Measurements from ENCODE around the gene ZBTB7C. TPM values are rescaled to one million over a fixed set of nuclear protein-coding genes. Genes with fewer than 3 reads are reported as not detected.

ZBTB7C gene
- total RNA-seq, 2 experiments from 2014 or later, result not detected

- ChIA-PET CTCF (ENCODE audit: unreplicated experiment) (no interaction called here), POLR2A (interaction anchor here (0.6 kb wide), 1 partner anchor 166 kb away, joined by 3 read pairs; no protein-coding TSS in a partner anchor)
- no TSS peak for BruUV-seq (replicated peaks)
- Histone ChIP-seq H3K4me2 (ENCODE audit: low read length) (no peak overlapping the region), H3K27ac (ENCODE audit: low read depth, low read length, poor library complexity, severe bottlenecking) (no peak overlapping the region), H3K9me3 (ENCODE audit: low read length) (no peaks in the 10 kb centered on the region), H3K36me3 (ENCODE audit: insufficient read depth, low read length) (no peaks in the 10 kb centered on the region), H4K20me1 (ENCODE audit: insufficient read depth, low read length) (no peaks in the 10 kb centered on the region), H3K9me2 (ENCODE audit: insufficient read depth, low read length) (no peaks in the 10 kb centered on the region), H2AFZ (ENCODE audit: low read length) (no peak overlapping the region), H3K4me3 (ENCODE audit: low read depth, low read length, poor library complexity, severe bottlenecking) (no peak overlapping the region), H3K4me1 (ENCODE audit: insufficient read depth, low read length, poor library complexity, severe bottlenecking) (no peaks in the 10 kb centered on the region), H3K79me2 (ENCODE audit: insufficient read depth, low read depth, low read length) (no peaks in the 10 kb centered on the region)
- intact Hi-C loops (cut with micrococcal nuclease; ENCODE audit: unreplicated experiment), result no loop called here
- no peak for DNase-seq (ENCODE audit: low spot score)
- no peak for TF ChIP-seq EZH2phosphoT487 (IDR thresholded peaks at IDR 0.05; ENCODE audit: borderline replicate concordance, low read depth, low read length)
Observed at GRCh38 chr18:48032876-48033789, 376.1 kb downstream of the ZBTB7C start.

DNA sequence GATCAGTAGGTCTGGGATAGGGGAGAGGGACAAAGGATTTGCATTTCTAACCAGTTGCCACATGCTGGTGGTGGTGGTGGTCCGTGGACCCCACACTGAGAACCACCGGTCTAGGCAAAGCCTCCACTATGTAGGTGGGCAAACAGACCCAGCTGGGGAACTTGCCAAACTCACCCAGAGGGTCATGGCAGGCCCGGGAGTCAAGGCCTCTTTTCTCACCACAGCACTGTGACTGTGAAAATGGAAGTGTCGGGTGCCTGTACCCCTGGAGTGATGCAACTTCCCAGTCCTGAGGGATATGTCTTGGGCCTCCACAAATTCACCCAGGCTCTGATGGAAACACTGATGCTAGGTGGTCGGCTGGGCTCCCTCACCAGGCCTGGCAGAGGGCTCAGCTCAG lies 377.5 kb downstream of the ZBTB7C start:
- Histone ChIP-seq H3K36me3 (ENCODE audit: insufficient read depth, low read length) (no peaks in the 10 kb centered on the region), H4K20me1 (ENCODE audit: insufficient read depth, low read length) (no peaks in the 10 kb centered on the region), H3K27ac (ENCODE audit: low read depth, low read length, poor library complexity, severe bottlenecking) (no peak overlapping the region), H3K4me2 (ENCODE audit: low read length) (no peak overlapping the region), H3K9me2 (ENCODE audit: insufficient read depth, low read length) (no peaks in the 10 kb centered on the region), H3K4me1 (ENCODE audit: insufficient read depth, low read length, poor library complexity, severe bottlenecking) (no peaks in the 10 kb centered on the region), H3K4me3 (ENCODE audit: low read depth, low read length, poor library complexity, severe bottlenecking) (no peak overlapping the region), H3K79me2 (ENCODE audit: insufficient read depth, low read depth, low read length) (no peaks in the 10 kb centered on the region), H2AFZ (ENCODE audit: low read length) (no peak overlapping the region), H3K9me3 (ENCODE audit: low read length) (no peaks in the 10 kb centered on the region)
- intact Hi-C loops (cut with micrococcal nuclease; ENCODE audit: unreplicated experiment), result no loop called here
- ChIA-PET CTCF (ENCODE audit: unreplicated experiment) (no interaction called here), POLR2A (no interaction called here)
- no peak for TF ChIP-seq EZH2phosphoT487 (IDR thresholded peaks at IDR 0.05; ENCODE audit: borderline replicate concordance, low read depth, low read length)
- TF ChIP-seq CTCF (conservative IDR thresholded peaks at IDR 0.05; ENCODE audit: low read length), result no peak
- no TSS peak for BruUV-seq (replicated peaks)
- no peak for DNase-seq (ENCODE audit: low spot score)

- no TSS peak for BruUV-seq (replicated peaks)
- H3K79me2 ChIP-seq (ENCODE audit: insufficient read depth, low read depth, low read length), result no peaks in the 10 kb centered on the region
- DNase-seq (ENCODE audit: low spot score), result peak; percentile 12
- ChIA-PET CTCF (ENCODE audit: unreplicated experiment) (no interaction called here), POLR2A (interaction anchor here (0.6 kb wide), 1 partner anchor 75 kb away, joined by 3 read pairs; no protein-coding TSS in a partner anchor)
- no peak overlapping the region for H3K4me2 ChIP-seq (ENCODE audit: low read length)
- no peak overlapping the region for H2AFZ ChIP-seq (ENCODE audit: low read length)
- intact Hi-C loops (cut with micrococcal nuclease; ENCODE audit: unreplicated experiment), result no loop called here
- no peaks in the 10 kb centered on the region for H3K4me1 ChIP-seq (ENCODE audit: insufficient read depth, low read length, poor library complexity, severe bottlenecking)
- H3K9me2 ChIP-seq (ENCODE audit: insufficient read depth, low read length), result no peaks in the 10 kb centered on the region
- no peaks in the 10 kb centered on the region for H3K9me3 ChIP-seq (ENCODE audit: low read length)
- no peaks in the 10 kb centered on the region for H3K36me3 ChIP-seq (ENCODE audit: insufficient read depth, low read length)
- TF ChIP-seq EZH2phosphoT487 (IDR thresholded peaks at IDR 0.05; ENCODE audit: borderline replicate concordance, low read depth, low read length), result no peak
- peak; percentile 62 for TF ChIP-seq CTCF (conservative IDR thresholded peaks at IDR 0.05; ENCODE audit: low read length)
- no peak overlapping the region for H3K27ac ChIP-seq (ENCODE audit: low read depth, low read length, poor library complexity, severe bottlenecking)
- no peaks in the 10 kb centered on the region for H4K20me1 ChIP-seq (ENCODE audit: insufficient read depth, low read length)
- H3K4me3 ChIP-seq (ENCODE audit: low read depth, low read length, poor library complexity, severe bottlenecking), result no peak overlapping the region
Observed at GRCh38 chr18:48030616-48031480, 378.3 kb downstream of the ZBTB7C start.

Measured in OCI-LY7 (cell line).